NT2/D1 (cell line): ENCODE data around the gene FOXC1.

Experiments
- YY1 ChIP-seq: IDR thresholded peaks from 2 replicates; pipeline ENCODE4 v1.6.1; 2011; ENCODE audit not compliant: insufficient read length, insufficient read depth
- ZNF274 ChIP-seq: IDR thresholded peaks from 2 replicates; pipeline ENCODE4 v1.6.1; 2011; ENCODE audit warnings: mild to moderate bottlenecking, low read depth, low read length

- TF ChIP-seq YY1, result no peak
- no peak for TF ChIP-seq ZNF274
Observed at GRCh38 chr6:1657116-1657770, 47.5 kb downstream of the FOXC1 start.
